ENCODE results near the gene CCDC144A. TPM values are rescaled to one million over a fixed set of nuclear protein-coding genes. Genes with fewer than 3 reads are reported as not detected.
"Not testable (repeated sequence)": the region's sequence is repeated elsewhere in the genome, so short reads cannot be mapped to it uniquely, and the experiment has no call there.

Gene CCDC144A
- total RNA-seq, 1 donor from 2014 or later = 2.6 TPM

- DNase-seq (ENCODE audit: low read depth, low spot score) = no peak
Observed at GRCh38 chr17:16818821-16819683, 129.0 kb downstream of the CCDC144A start.

DNA sequence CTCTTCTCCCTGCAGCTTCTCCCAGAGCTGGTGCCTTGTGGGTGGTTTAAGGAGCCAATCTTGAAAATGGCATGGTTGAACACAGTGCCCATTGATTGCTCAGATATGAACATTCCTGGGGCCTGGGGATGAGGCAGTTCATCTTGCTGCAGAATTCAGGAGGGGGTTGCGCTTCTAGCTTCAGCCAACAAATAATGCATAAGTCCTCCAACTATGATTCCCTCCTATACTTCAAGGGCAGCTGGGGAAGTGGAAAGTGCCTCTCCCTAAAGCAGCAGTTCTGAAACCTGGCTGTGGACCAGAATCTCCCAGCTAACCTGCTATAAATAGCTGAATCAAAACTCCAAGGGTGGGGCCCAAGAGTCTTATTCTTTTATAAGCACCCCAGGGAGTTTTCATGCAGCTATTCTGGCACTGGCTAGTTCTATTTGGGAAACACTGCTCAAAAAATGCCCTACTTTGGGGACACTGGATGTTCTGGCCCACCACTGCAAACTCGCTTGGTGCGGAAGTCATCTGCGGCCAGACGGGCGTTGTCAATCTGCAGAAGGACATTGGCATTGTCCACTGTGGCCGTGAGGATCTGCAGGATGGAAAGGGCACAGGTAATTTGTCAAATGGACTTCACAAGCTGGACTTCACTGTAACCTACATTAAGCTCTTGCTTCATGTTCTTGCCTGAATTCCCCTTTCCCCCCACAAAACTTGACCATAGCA, 130.3 kb downstream of the CCDC144A start:
- DNase-seq (ENCODE audit: low read depth, low spot score) = no peak

- no peak for DNase-seq (ENCODE audit: low read depth, low spot score)
Observed at GRCh38 chr17:16820979-16821543, 131.0 kb downstream of the CCDC144A start.

GRCh38 chr17:16822133-16822532, 132.1 kb downstream of the CCDC144A start:
- DNase-seq (ENCODE audit: low read depth, low spot score) = not testable (repeated sequence)

DNA sequence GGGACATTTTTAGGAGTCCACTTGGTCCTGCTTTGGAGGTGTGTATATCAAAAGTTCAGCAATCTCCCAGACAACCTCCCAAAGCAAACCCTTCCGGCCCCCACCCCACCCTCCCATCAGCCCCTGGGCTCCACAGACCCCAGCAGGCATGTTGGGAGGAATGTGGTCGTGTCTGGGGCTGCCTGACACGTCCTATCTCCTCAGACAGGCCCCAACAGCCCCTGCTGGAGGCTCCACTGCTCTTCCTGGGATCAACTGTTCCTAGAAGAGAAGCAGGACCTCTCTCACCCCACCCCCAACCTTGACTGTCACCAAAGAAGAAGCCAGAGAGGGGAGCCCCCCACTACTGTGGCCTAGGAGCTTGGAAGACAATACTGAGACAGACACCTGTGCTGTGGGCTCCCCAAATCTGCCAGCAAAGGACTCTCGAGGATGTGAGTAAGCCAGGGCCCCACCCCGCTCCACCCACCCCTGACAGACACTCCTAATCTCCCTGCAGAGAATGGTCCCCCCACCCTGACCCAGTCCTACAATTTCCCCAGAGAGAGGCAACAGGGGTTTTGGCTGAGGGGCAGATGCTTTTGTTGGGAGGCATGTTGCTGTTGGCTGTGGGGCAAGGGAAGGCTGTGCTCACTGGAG, 133.8 kb downstream of the CCDC144A start:
- not testable (repeated sequence) for DNase-seq (ENCODE audit: low read depth, low spot score)

Other genes starting within 250 kb of the CCDC144A start
- 2.0 and 3.6 TPM in 2 replicates for gene LRRC75A, start 198.0 kb upstream of the CCDC144A start, total RNA-seq
- gene ZNF287, start 121.0 kb upstream of the CCDC144A start, total RNA-seq = 4.0 and 4.2 TPM in 2 replicates
- 3.9 and 4.4 TPM in 2 replicates for gene ZNF624, start 36.4 kb upstream of the CCDC144A start, total RNA-seq

All from pulmonary artery endothelial cell (primary cell).